HepG2 (cell line): ENCODE results near the gene POLR2H. TPM values are rescaled to one million over a fixed set of nuclear protein-coding genes. Genes with fewer than 3 reads are reported as not detected.

ENCODE experiments used
- ATAC-seq: fragments of 200-7000 bp; cut with Tn5 transposase; 3 replicates; pipeline ENCODE4 v1.9.1; 2020; ENCODE audit warnings: mild to moderate bottlenecking, moderate library complexity
- BruUV-seq: library from RNA; stranded (reverse); fragments of 400-500 nt; replicated peaks from 2 replicates; lab custom pipeline; 2021; lab: Mats Ljungman, UMichigan
- CTCF ChIA-PET: fragments of 300-600 bp; formaldehyde crosslinking; extraction: SDS; loops from one replicate; lab custom pipeline; 2021; ENCODE audit warnings: low total read pairs, inconsistent platforms, low intra/inter-chr PET ratio; lab: Yijun Ruan, JAX
- POLR2A ChIA-PET: fragments of 350-600 bp; sonication (Branson Sonifier 250); formaldehyde crosslinking; loops from one replicate; lab custom pipeline; 2020; ENCODE audit warnings: antibody characterized with exemption, inconsistent platforms; lab: Yijun Ruan, JAX
- DNase-seq: peaks from one replicate; pipeline ENCODE4 v3.0.0-alpha.2; 2015; ENCODE audit warnings: low spot score
- FAIRE-seq: peaks from 3 replicates; lab custom pipeline; 2011; peaks lifted over from hg19 to GRCh38; lab: Jason Lieb, UNC
- H2AFZ ChIP-seq: one replicate; pipeline ENCODE4 v1.6.1; 2011; ENCODE audit warnings: low read length, inconsistent platforms
- H3K27ac ChIP-seq: fragments of 300-600 bp; 3 replicates; pipeline ENCODE4 v1.8.0; 2011; ENCODE audit warnings: mixed run types, mild to moderate bottlenecking, mixed read lengths, low read length, inconsistent platforms; ENCODE audit not compliant: insufficient read depth; ENCODE audit errors: extremely low read length
- H3K27me3 ChIP-seq, 2 experiments: fragments of 200-600 bp in 1 of 2; 2 replicates in 1 of 2; 3 replicates in 1 of 2; pipeline versions ENCODE4 v1.6.0 to v1.8.0; 2011; ENCODE audit warnings: low read length in 2 of 2, mild to moderate bottlenecking in 2 of 2, moderate library complexity in 2 of 2, inconsistent platforms in 1 of 2; ENCODE audit not compliant: insufficient read depth in 2 of 2, control insufficient read depth in 1 of 2
- H3K36me3 ChIP-seq, 2 experiments: fragments of 200-600 bp in 1 of 2; replicated peaks in 1 of 2; 2 replicates in 1 of 2; 3 replicates in 1 of 2; pipeline versions ENCODE4 v1.5.1 to v1.8.0; 2011; ENCODE audit warnings: low read length in 2 of 2, inconsistent platforms in 1 of 2; ENCODE audit not compliant: insufficient read depth in 2 of 2, control insufficient read depth in 1 of 2
- H3K4me1 ChIP-seq: 2 replicates; pipeline ENCODE4 v1.5.1; 2012; ENCODE audit warnings: low read length, inconsistent platforms; ENCODE audit not compliant: insufficient read depth
- H3K4me2 ChIP-seq: 2 replicates; pipeline ENCODE4 v1.6.0; 2011; ENCODE audit warnings: low read depth, low read length, inconsistent platforms
- H3K4me3 ChIP-seq, 3 experiments: fragments of 200-600 bp in 1 of 3; sonication (generic), shearing (Covaris generic) in 1 of 3; replicated peaks in 1 of 3; 2 replicates each; pipeline ENCODE4 v1.5.1; 2011 to 2016; ENCODE audit warnings: low read length in 3 of 3, inconsistent platforms in 2 of 3, low read depth in 2 of 3, mild to moderate bottlenecking in 2 of 3, control low read depth in 1 of 3, mixed read lengths in 1 of 3; ENCODE audit not compliant: insufficient read depth in 1 of 3
- H3K79me2 ChIP-seq: one replicate; pipeline ENCODE4 v1.6.1; 2011; ENCODE audit warnings: low read length, inconsistent platforms; ENCODE audit not compliant: insufficient read depth
- H3K9ac ChIP-seq: 2 replicates; pipeline ENCODE4 v1.6.0; 2011; ENCODE audit warnings: mild to moderate bottlenecking, low read depth, low read length, inconsistent platforms; ENCODE audit not compliant: insufficient read depth
- H3K9me3 ChIP-seq: 2 replicates; pipeline ENCODE4 v1.5.1; 2012; ENCODE audit warnings: mild to moderate bottlenecking, low read length
- H4K20me1 ChIP-seq: 2 replicates; pipeline ENCODE4 v1.6.0; 2011; ENCODE audit warnings: inconsistent platforms, mild to moderate bottlenecking, low read length, moderate library complexity; ENCODE audit not compliant: insufficient read depth
- AGO2 ChIP-seq: fragments of 200-400 bp; formaldehyde crosslinking; optimal IDR thresholded peaks from 2 replicates; pipeline ENCODE3; 2017; ENCODE audit warnings: mild to moderate bottlenecking, low read depth, low read length, moderate library complexity
- HNRNPK ChIP-seq: fragments of 200-400 bp; formaldehyde crosslinking; IDR thresholded peaks from 2 replicates; pipeline ENCODE4 v1.6.1; 2018; ENCODE audit warnings: low read length, low read depth, moderate library complexity, mild to moderate bottlenecking; ENCODE audit not compliant: poor library complexity, severe bottlenecking
- USF2 ChIP-seq, 2 experiments: sonication (generic) in 1 of 2; formaldehyde crosslinking in 1 of 2; IDR thresholded peaks; 2 replicates each; pipeline versions ENCODE4 v1.5.1 to v1.6.1; 2011 to 2020; ENCODE audit warnings: borderline replicate concordance in 1 of 2, low read depth in 1 of 2, low read length in 1 of 2, mild to moderate bottlenecking in 1 of 2, missing genetic modification reagents in 1 of 2, moderate library complexity in 1 of 2
- YY1 ChIP-seq: IDR thresholded peaks from 2 replicates; pipeline ENCODE4 v1.6.1; 2011; ENCODE audit warnings: low read length, low read depth, moderate library complexity, mild to moderate bottlenecking; ENCODE audit not compliant: insufficient read depth, insufficient replicate concordance
- ZNF235 ChIP-seq: sonication (generic); formaldehyde crosslinking; IDR thresholded peaks from 2 replicates; pipeline ENCODE4 v1.8.1; 2023; ENCODE audit warnings: mild to moderate bottlenecking, missing genetic modification reagents, borderline replicate concordance
- WGBS: methylation state at CpG from one replicate; pipeline ENCODE4 v1.1.6; 2017; ENCODE audit warnings: low lambda C conversion rate; 5-methylcytosine and 5-hydroxymethylcytosine counted together
- in situ Hi-C: cut with HindIII; loops from 2 replicates; pipeline ENCODE4 v1.10.0; 2017; ENCODE audit warnings: low pct_unique_long_range_greater_than_20kb; ENCODE audit not compliant: extremely low pct_ligation_motif_present
- intact Hi-C: fragments of 100-400 bp; cut with micrococcal nuclease; formaldehyde crosslinking; loops from one replicate; pipeline ENCODE4 v1.10.0; 2022; ENCODE audit not compliant: unreplicated experiment
- polyA plus RNA-seq, 8 experiments: library from polyadenylated mRNA; depleted of rRNA in 3 of 8; stranded (reverse) in 7 of 8; unstranded in 1 of 8; fragments of >200 nt; fragmentation: Illumina TruSeq in 4 of 8; extraction: Trizol in 4 of 8; gene quantifications; 2 replicates each; pipeline versions ENCODE4 v1.2.1 to v1.2.3, GENCODE V29; 2011 to 2016; ENCODE audit warnings: low read depth in 4 of 8, missing spikeins in 1 of 8, mixed read lengths in 1 of 8; ENCODE audit not compliant: insufficient read depth in 1 of 8
- total RNA-seq, 5 experiments: library from RNA; depleted of rRNA; stranded (reverse); fragments of >200 nt; fragmentation: Illumina TruSeq; extraction: Trizol; gene quantifications; 2 replicates each; pipeline ENCODE4 v1.2.3, GENCODE V29; 2016; ENCODE audit warnings: low read depth in 1 of 5

Gene POLR2H
- total and polyA plus RNA-seq, 2 of the 13 experiments (the other 11 are each of a cell fraction or from before 2014, with no cell fraction given) = 118 to 194 TPM

GRCh38 chr3:184346480-184347190 is 14.9 kb upstream of the POLR2H start:
- no peak for ATAC-seq
- H3K27me3 ChIP-seq = no peaks in the 10 kb centered on the region
- H3K79me2 ChIP-seq = no peaks in the 10 kb centered on the region
- H3K4me3 ChIP-seq = no peak overlapping the region
- intact Hi-C loops (no loop called here), in situ Hi-C loops (no loop called here)
- H3K27ac ChIP-seq = no peak overlapping the region
- H2AFZ ChIP-seq = no peak overlapping the region
- no peaks in the 10 kb centered on the region for H3K9me3 ChIP-seq
- no peak for TF ChIP-seq USF2 (IDR thresholded peaks at IDR 0.05; ENCODE audit: low read depth, low read length)
- no peak for TF ChIP-seq USF2 (CRISPR knock-in tag; IDR thresholded peaks at IDR 0.05; ENCODE audit: borderline replicate concordance)
- TF ChIP-seq YY1 = no peak
- TF ChIP-seq ZNF235 (CRISPR knock-in tag) = 0 out of 2 replicates have a peak, but pooled peaks have one; percentile 31
- no peak for TF ChIP-seq HNRNPK
- TF ChIP-seq AGO2 = peak; percentile 77
- 98% methylated on average over 17 of the region's 20 CpGs for WGBS
- H3K36me3 ChIP-seq = peaks cover 5 to 21% of the 10 kb centered on the region in 2 experiments; a peak in 4 of 5 replicates
- no peak overlapping the region for H3K9ac ChIP-seq
- no peak for FAIRE-seq
- peaks cover 17% of the 10 kb centered on the region for H3K4me1 ChIP-seq
- CTCF ChIA-PET = interaction anchor here (1.4 kb wide), 1 partner anchor 167 kb away, joined by 6 read pairs; no protein-coding TSS in a partner anchor
- BruUV-seq = no TSS peak
- no peak for DNase-seq
- no peak overlapping the region for H3K4me2 ChIP-seq
- POLR2A ChIA-PET = interaction anchor here (2.2 kb wide), 1 partner anchor 11 kb away, joined by 5 read pairs; no protein-coding TSS in a partner anchor
- no peaks in the 10 kb centered on the region for H4K20me1 ChIP-seq
